ENCODE results near the gene DDN. TPM values are rescaled to one million over a fixed set of nuclear protein-coding genes. Genes with fewer than 3 reads are reported as not detected.

The DDN gene
- total RNA-seq, 1 experiment from 2014 or later, result 3.5 TPM

- DNase-seq, result no peak
- Histone ChIP-seq H3K9me2 (replicated peaks; ENCODE audit: low read length) (no peaks in the 10 kb centered on the region), H3K27ac (ENCODE audit: low read length) (no peak overlapping the region), H4K20me1 (ENCODE audit: low read length) (0 out of 2 replicates have a peak, but pooled peaks cover 1% of the 10 kb centered on the region), H3K27me3 (ENCODE audit: low read length) (no peaks in the 10 kb centered on the region), H3F3A (ENCODE audit: low read length, unreplicated experiment) (no peaks in the 10 kb centered on the region), H3K36me3 (ENCODE audit: low read depth, low read length) (peaks cover 82% of the 10 kb centered on the region), H3K79me2 (ENCODE audit: low read length) (no peaks in the 10 kb centered on the region), H3K9me3 (ENCODE audit: low read length) (no peaks in the 10 kb centered on the region), H3K4me1 (ENCODE audit: insufficient read depth, low read length) (peaks cover 3% of the 10 kb centered on the region), H3K4me2 (ENCODE audit: low read length) (no peak overlapping the region), H3K9ac (ENCODE audit: low read length) (no peak overlapping the region), H3K4me3 (ENCODE audit: low read length) (no peak overlapping the region), H2AFZ (ENCODE audit: low read length) (no peak overlapping the region)
- ChIA-PET CTCF (no interaction called here), POLR2A (ENCODE audit: unreplicated experiment) (no interaction called here)
- intact Hi-C loops (cut with micrococcal nuclease), result no loop called here
- TF ChIP-seq EZH2 (IDR thresholded peaks at IDR 0.05; ENCODE audit: low read length, unreplicated experiment), result no peak
- no peak for TF ChIP-seq EZH2phosphoT487 (IDR thresholded peaks at IDR 0.05; ENCODE audit: borderline replicate concordance, low read length)
- TF ChIP-seq CTCF (conservative IDR thresholded peaks at IDR 0.05; ENCODE audit: low read depth, low read length), result no peak
- ATAC-seq, result no peak
- BruUV-seq (replicated peaks), result no TSS peak
Observed at GRCh38 chr12:49044660-49045059, 45.5 kb upstream of the DDN start.

- Histone ChIP-seq H3K4me3 (ENCODE audit: low read length) (no peak overlapping the region), H3K9me3 (ENCODE audit: low read length) (no peaks in the 10 kb centered on the region), H2AFZ (ENCODE audit: low read length) (no peak overlapping the region), H3K4me2 (ENCODE audit: low read length) (no peak overlapping the region), H3K4me1 (ENCODE audit: insufficient read depth, low read length) (no peaks in the 10 kb centered on the region), H3F3A (ENCODE audit: low read length, unreplicated experiment) (no peaks in the 10 kb centered on the region), H3K9me2 (replicated peaks; ENCODE audit: low read length) (no peaks in the 10 kb centered on the region), H3K79me2 (ENCODE audit: low read length) (no peaks in the 10 kb centered on the region), H3K27me3 (ENCODE audit: low read length) (no peaks in the 10 kb centered on the region), H3K36me3 (ENCODE audit: low read depth, low read length) (peaks cover 82% of the 10 kb centered on the region), H3K9ac (ENCODE audit: low read length) (no peak overlapping the region), H3K27ac (ENCODE audit: low read length) (no peak overlapping the region), H4K20me1 (ENCODE audit: low read length) (no peaks in the 10 kb centered on the region)
- intact Hi-C loops (cut with micrococcal nuclease), result no loop called here
- no TSS peak for BruUV-seq (replicated peaks)
- DNase-seq, result peak; percentile 37
- CTCF ChIA-PET, result interaction anchor here (0.6 to 0.7 kb wide), 2 partner anchors 20 to 34 kb away, joined by 3 read pairs; no protein-coding TSS in a partner anchor
- POLR2A ChIA-PET (ENCODE audit: unreplicated experiment), result no interaction called here
- TF ChIP-seq EZH2 (IDR thresholded peaks at IDR 0.05; ENCODE audit: low read length, unreplicated experiment), result no peak
- peak; percentile 83 for TF ChIP-seq CTCF (conservative IDR thresholded peaks at IDR 0.05; ENCODE audit: low read depth, low read length)
- no peak for ATAC-seq
Observed at GRCh38 chr12:49043856-49044258, 44.7 kb upstream of the DDN start.

GRCh38 chr12:49043241-49043640 lies 44.1 kb upstream of the DDN start:
- H3K9me3 ChIP-seq (ENCODE audit: low read length), result no peaks in the 10 kb centered on the region
- no peaks in the 10 kb centered on the region for H3K27me3 ChIP-seq (ENCODE audit: low read length)
- H2AFZ ChIP-seq (ENCODE audit: low read length), result no peak overlapping the region
- H3F3A ChIP-seq (ENCODE audit: low read length, unreplicated experiment), result no peaks in the 10 kb centered on the region
- POLR2A ChIA-PET (ENCODE audit: unreplicated experiment), result no interaction called here
- CTCF ChIA-PET, result no interaction called here
- BruUV-seq (replicated peaks), result no TSS peak
- DNase-seq (no peak), ATAC-seq (no peak)
- no peak overlapping the region for H3K9ac ChIP-seq (ENCODE audit: low read length)
- peaks cover 82% of the 10 kb centered on the region for H3K36me3 ChIP-seq (ENCODE audit: low read depth, low read length)
- no peaks in the 10 kb centered on the region for H3K9me2 ChIP-seq (replicated peaks; ENCODE audit: low read length)
- H3K4me1 ChIP-seq (ENCODE audit: insufficient read depth, low read length), result no peaks in the 10 kb centered on the region
- no peaks in the 10 kb centered on the region for H4K20me1 ChIP-seq (ENCODE audit: low read length)
- H3K4me3 ChIP-seq (ENCODE audit: low read length), result no peak overlapping the region
- no peak overlapping the region for H3K27ac ChIP-seq (ENCODE audit: low read length)
- H3K79me2 ChIP-seq (ENCODE audit: low read length), result no peaks in the 10 kb centered on the region
- intact Hi-C loops (cut with micrococcal nuclease), result no loop called here
- TF ChIP-seq EZH2phosphoT487 (IDR thresholded peaks at IDR 0.05; ENCODE audit: borderline replicate concordance, low read length), result no peak
- TF ChIP-seq CTCF (conservative IDR thresholded peaks at IDR 0.05; ENCODE audit: low read depth, low read length), result no peak
- TF ChIP-seq EZH2 (IDR thresholded peaks at IDR 0.05; ENCODE audit: low read length, unreplicated experiment), result no peak
- no peak overlapping the region for H3K4me2 ChIP-seq (ENCODE audit: low read length)

All from PC-3 (cell line).